Activated naive CD8-positive, alpha-beta T cell treated with anti-CD3 and anti-CD28 coated beads for 36 hours (primary cell): ENCODE data around the gene DTD1. TPM values are rescaled to one million over a fixed set of nuclear protein-coding genes. Genes with fewer than 3 reads are reported as not detected.

ENCODE experiments used
- total RNA-seq, 2 experiments: library from RNA; stranded (reverse); gene quantifications; one replicate each; pipeline ENCODE4 v1.2.3, GENCODE V29; 2021

DTD1 gene
- total RNA-seq, 2 experiments from 2014 or later: 48.4 to 52.5 TPM

Other genes with a start within 250 kb of the DTD1 start
- gene DZANK1, start 121.0 kb upstream of the DTD1 start, total RNA-seq: 1 to 10 TPM; 1.7 to 1.9 TPM
- gene POLR3F, start 120.7 kb upstream of the DTD1 start, total RNA-seq: 10 to 100 TPM; 12.9 to 14.5 TPM
- 10 to 100 TPM; 17.9 to 18.3 TPM for gene RBBP9, start 90.8 kb upstream of the DTD1 start, total RNA-seq
- 10 to 100 TPM; 81.9 to 92.0 TPM for gene SEC23B, start 80.1 kb upstream of the DTD1 start, total RNA-seq
- gene SMIM26, start 20.6 kb upstream of the DTD1 start, total RNA-seq: 10 to 100 TPM; 53.7 to 61.1 TPM
- not detected for gene SCP2D1, start 225.7 kb downstream of the DTD1 start, total RNA-seq